HG02981 (cell line): ENCODE data around the gene CWC15.
"Not testable (repeated sequence)": the region's sequence is repeated elsewhere in the genome, so short reads cannot be mapped to it uniquely, and the experiment has no call there.

Experiments used
- ATAC-seq: cut with Tn5 transposase; IDR thresholded peaks from one replicate; pipeline ENCODE4 v1.9.1; 2021; ENCODE audit warnings: mild to moderate bottlenecking, moderate library complexity; ENCODE audit not compliant: unreplicated experiment

Gene CWC15

GRCh38 chr11:94922321-94923003 lies 50.9 kb downstream of the CWC15 start:
- ATAC-seq = no peak

GRCh38 chr11:94920311-94920710 lies 53.0 kb downstream of the CWC15 start:
- ATAC-seq = no peak

- not testable (repeated sequence) for ATAC-seq
Measured at GRCh38 chr11:94913718-94914394, 59.5 kb downstream of the CWC15 start.

- no peak for ATAC-seq
Measured at GRCh38 chr11:94912806-94913205, 60.5 kb downstream of the CWC15 start.
